Heart left ventricle (tissue), 16 donors: ENCODE results near the gene AKT2. TPM values are rescaled to one million over a fixed set of nuclear protein-coding genes. Genes with fewer than 3 reads are reported as not detected.

ENCODE experiments used
- ATAC-seq, 4 donors: fragments of 200-7000 bp; cut with Tn5 transposase; one replicate each; pipeline ENCODE4 v1.9.1; 2020 to 2022; ENCODE audit warnings: moderate library complexity in 4 of 4, mild to moderate bottlenecking in 3 of 4, moderate number of reproducible peaks in 1 of 4
- DNase-seq, 5 donors: peaks; one replicate each; pipeline ENCODE4 v3.0.0-alpha.2; 2020
- H3K27ac ChIP-seq, 12 donors: fragments of 200-600 bp; sonication (generic) in 4 of 12; one replicate each; pipeline versions ENCODE4 v1.5.0 to v1.8.0; 2016 to 2022; ENCODE audit warnings: mild to moderate bottlenecking in 2 of 12
- H3K27me3 ChIP-seq, 9 donors: fragments of 200-600 bp; sonication (generic) in 2 of 9; one replicate each; pipeline versions ENCODE4 v1.5.1 to v1.8.0; 2016 to 2022; ENCODE audit warnings: mild to moderate bottlenecking in 3 of 9
- H3K36me3 ChIP-seq, 9 donors: fragments of 200-600 bp; sonication (generic) in 2 of 9; one replicate each; pipeline versions ENCODE4 v1.5.0 to v1.8.0; 2018 to 2022; ENCODE audit warnings: mild to moderate bottlenecking in 2 of 9
- H3K4me1 ChIP-seq, 12 donors: fragments of 200-600 bp; sonication (generic) in 4 of 12; one replicate each; pipeline versions ENCODE4 v1.5.0 to v1.8.0; 2016 to 2022; ENCODE audit warnings: mild to moderate bottlenecking in 3 of 12
- H3K4me3 ChIP-seq, 12 donors: fragments of 200-600 bp; sonication (generic) in 4 of 12; one replicate each; pipeline versions ENCODE4 v1.5.0 to v1.8.0; 2017 to 2022; ENCODE audit warnings: mild to moderate bottlenecking in 9 of 12, moderate library complexity in 4 of 12
- H3K9me3 ChIP-seq, 12 donors: fragments of 200-600 bp; sonication (generic) in 4 of 12; one replicate each; pipeline versions ENCODE4 v1.5.0 to v1.8.0; 2016 to 2022; ENCODE audit warnings: mild to moderate bottlenecking in 1 of 12
- POLR2A ChIP-seq, 2 donors: fragments of 450-650 bp; IDR thresholded peaks; one replicate each; pipeline ENCODE4 v1.6.1; 2017; ENCODE audit warnings: antibody characterized with exemption in 2 of 2, mild to moderate bottlenecking in 2 of 2, moderate library complexity in 2 of 2
- WGBS, 4 donors: extraction: QIAGEN DNeasy Blood & Tissue Kit in 2 of 4; methylation state at CpG; one replicate each; pipeline versions ENCODE4 v1.1.5 to v1.1.7; 2013 to 2018; 5-methylcytosine and 5-hydroxymethylcytosine counted together
- intact Hi-C, 10 donors: fragments of 100-400 bp; cut with DNase I; formaldehyde crosslinking; loops; one replicate each; pipeline versions ENCODE4 v1.11.1 to v1.14.2; 2022
- polyA plus RNA-seq, 2 donors: library from polyadenylated mRNA; stranded (reverse); fragments of 200-250 nt; gene quantifications; one replicate each; pipeline ENCODE4 v1.2.3, GENCODE V29; 2013
- total RNA-seq, 9 donors: library from RNA; depleted of rRNA in 2 of 9; stranded (reverse); fragments of >200 nt in 2 of 9; fragmentation: NEBNext Ultra II Directional in 3 of 9; extraction: Animal tissue kit (Norgen Biotek cat#: 25700) in 3 of 9; gene quantifications; one replicate each; pipeline versions ENCODE4 v1.1.0 to v1.2.4, GENCODE V29; 2016 to 2023
- TF ChIP-seq, protein P1 (sequence below), 12 donors: fragments of 200-600 bp; sonication (generic) in 4 of 12; IDR thresholded peaks; one replicate each; pipeline versions ENCODE4 v1.5.0 to v1.8.0; 2018 to 2022; ENCODE audit warnings: antibody characterized with exemption in 12 of 12, mild to moderate bottlenecking in 5 of 12
- donor health status: ischemic (EF 13 %, LVEDD 7.1; RV severe dilation, severe dysfunction).
- donor health status: healthy with polysubstance abuse.
- donor health status: DM: no; HTN: yes; CAD: no.
- donor health status: DM: no; HTN: no; CAD: no.
- donor health status: ischemic (EF 25% LVEDD 6.9; RV normal size, moderate dysfunction).
- donor health status: ischemic (EF 25% LVEDD 5.7; RV mildly dilated, moderate dysfunction).
- donor health status: healthy.
- donor health status: DM: yes; HTN: yes; CAD: no.
- donor health status: ischemic (EF 35%, LVEDD 5.7; RV mildly dilated, moderate dysfunction).
- donor health status: nonischemic (EF 11% LVEDD 7.7; RV severe dilation, severe dysfunction).
- donor health status: DM: yes; HTN: yes; CAD: no.
- donor health status: PGD.
- donor health status: ischemic (EF 29% LVEDD 5.4; RV normal size, mild dysfunction).
- donor health status: nonischemic (EF 23%, LVEDD 6.1; RV moderate dilation, normal function).

AKT2 gene
- total and polyA plus RNA-seq, 11 donors, result 71.0 to 132 (median 112) TPM

DNA sequence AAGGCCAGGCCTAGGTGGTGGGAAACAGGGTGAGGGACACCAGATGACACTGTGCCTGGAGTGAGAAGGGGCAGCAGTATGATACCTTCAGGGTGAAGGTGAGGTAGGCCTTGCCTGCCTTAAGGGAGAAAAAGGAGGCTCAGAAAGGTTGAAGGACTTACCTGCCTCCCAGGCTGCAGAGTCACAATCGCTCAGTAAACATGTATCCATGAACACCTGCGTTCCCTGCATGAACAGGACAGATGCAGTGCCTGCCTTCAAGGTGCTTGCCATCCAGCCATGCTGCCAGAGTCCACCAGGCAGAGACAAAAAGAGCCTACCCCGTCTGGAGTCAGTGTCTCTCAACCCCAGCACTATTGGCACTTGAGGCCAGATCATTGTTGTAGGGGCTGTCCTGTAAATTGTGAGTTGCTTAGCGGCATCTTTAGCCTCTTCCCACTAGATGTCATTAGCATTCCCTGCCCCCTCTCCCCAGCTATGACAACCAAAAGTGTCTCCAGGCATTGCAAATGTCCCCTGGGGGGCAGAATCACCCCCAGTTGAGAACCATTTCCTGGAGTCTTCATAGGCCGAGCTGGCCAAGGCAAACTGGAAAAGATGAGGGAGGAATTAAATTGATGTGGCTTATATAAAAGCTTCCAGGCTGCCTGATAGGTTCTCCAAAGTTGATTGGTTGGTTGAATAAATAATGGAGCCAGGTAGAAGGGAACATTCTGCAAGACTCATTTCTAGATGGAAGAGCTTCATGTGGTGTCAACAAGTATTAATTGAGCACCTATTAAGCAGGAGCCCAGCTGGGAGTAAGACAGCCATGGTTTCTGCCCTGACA lies 92.2 kb downstream of the AKT2 start:
- Histone ChIP-seq H3K36me3 (peaks cover 0 to 3% (median 0%) of the 10 kb centered on the region in 9 donors), H3K4me1 (peaks cover 0 to 26% (median 12%) of the 10 kb centered on the region in 12 donors), H3K9me3 (no peaks in the 10 kb centered on the region), H3K27ac (no peak overlapping the region), H3K27me3 (no peaks in the 10 kb centered on the region), H3K4me3 (peak overlapping the region in 6 of 12 donors; percentile 77 to 100 (median 98))
- ATAC-seq (no peak), DNase-seq (no peak)
- intact Hi-C loops, result no loop called here
- TF ChIP-seq POLR2A (IDR thresholded peaks at IDR 0.05), result no peak
- TF ChIP-seq, protein P1, sequence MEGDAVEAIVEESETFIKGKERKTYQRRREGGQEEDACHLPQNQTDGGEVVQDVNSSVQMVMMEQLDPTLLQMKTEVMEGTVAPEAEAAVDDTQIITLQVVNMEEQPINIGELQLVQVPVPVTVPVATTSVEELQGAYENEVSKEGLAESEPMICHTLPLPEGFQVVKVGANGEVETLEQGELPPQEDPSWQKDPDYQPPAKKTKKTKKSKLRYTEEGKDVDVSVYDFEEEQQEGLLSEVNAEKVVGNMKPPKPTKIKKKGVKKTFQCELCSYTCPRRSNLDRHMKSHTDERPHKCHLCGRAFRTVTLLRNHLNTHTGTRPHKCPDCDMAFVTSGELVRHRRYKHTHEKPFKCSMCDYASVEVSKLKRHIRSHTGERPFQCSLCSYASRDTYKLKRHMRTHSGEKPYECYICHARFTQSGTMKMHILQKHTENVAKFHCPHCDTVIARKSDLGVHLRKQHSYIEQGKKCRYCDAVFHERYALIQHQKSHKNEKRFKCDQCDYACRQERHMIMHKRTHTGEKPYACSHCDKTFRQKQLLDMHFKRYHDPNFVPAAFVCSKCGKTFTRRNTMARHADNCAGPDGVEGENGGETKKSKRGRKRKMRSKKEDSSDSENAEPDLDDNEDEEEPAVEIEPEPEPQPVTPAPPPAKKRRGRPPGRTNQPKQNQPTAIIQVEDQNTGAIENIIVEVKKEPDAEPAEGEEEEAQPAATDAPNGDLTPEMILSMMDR (IDR thresholded peaks at IDR 0.05), result no peak
- 75 to 82% (median 78%) methylated on average over 5 of the region's 5 CpGs for WGBS, 4 donors

DNA sequence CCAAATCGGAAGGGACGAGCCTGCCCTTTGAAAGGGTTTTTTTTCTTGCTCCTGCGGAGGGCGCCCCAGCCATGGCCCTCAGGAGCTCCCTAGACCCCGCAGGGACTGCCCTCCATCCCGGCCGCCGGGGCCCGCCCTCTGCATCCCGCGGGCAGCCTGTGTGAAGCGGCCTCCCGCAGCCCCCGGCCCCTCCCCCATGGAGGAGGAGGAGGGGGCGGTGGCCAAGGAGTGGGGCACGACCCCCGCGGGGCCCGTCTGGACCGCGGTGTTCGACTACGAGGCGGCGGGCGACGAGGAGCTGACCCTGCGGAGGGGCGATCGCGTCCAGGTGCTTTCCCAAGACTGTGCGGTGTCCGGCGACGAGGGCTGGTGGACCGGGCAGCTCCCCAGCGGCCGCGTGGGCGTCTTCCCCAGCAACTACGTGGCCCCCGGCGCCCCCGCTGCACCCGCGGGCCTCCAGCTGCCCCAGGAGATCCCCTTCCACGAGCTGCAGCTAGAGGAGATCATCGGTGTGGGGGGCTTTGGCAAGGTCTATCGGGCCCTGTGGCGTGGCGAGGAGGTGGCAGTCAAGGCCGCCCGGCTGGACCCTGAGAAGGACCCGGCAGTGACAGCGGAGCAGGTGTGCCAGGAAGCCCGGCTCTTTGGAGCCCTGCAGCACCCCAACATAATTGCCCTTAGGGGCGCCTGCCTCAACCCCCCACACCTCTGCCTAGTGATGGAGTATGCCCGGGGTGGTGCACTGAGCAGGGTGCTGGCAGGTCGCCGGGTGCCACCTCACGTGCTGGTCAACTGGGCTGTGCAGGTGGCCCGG lies 93.1 kb downstream of the AKT2 start:
- no peaks in the 10 kb centered on the region for H3K36me3 ChIP-seq
- peaks cover 0 to 26% (median 12%) of the 10 kb centered on the region in 12 donors for H3K4me1 ChIP-seq
- ATAC-seq (peak in 2 of 4 donors; percentile 22 to 27), DNase-seq (peak in 4 of 5 donors; percentile 17 to 54 (median 41))
- no peaks in the 10 kb centered on the region for H3K27me3 ChIP-seq
- peak overlapping the region; percentile 77 to 100 (median 97) for H3K4me3 ChIP-seq
- intact Hi-C loops, result no loop called here
- no peaks in the 10 kb centered on the region for H3K9me3 ChIP-seq
- 15 to 26% (median 17%) methylated on average over 34 to 62 of the region's 62 CpGs for WGBS, 4 donors
- no peak for TF ChIP-seq POLR2A (IDR thresholded peaks at IDR 0.05)
- TF ChIP-seq, protein P1 (IDR thresholded peaks at IDR 0.05), result no peak
- peak overlapping the region in 9 of 12 donors; percentile 38 to 99 (median 95) for H3K27ac ChIP-seq

DNA sequence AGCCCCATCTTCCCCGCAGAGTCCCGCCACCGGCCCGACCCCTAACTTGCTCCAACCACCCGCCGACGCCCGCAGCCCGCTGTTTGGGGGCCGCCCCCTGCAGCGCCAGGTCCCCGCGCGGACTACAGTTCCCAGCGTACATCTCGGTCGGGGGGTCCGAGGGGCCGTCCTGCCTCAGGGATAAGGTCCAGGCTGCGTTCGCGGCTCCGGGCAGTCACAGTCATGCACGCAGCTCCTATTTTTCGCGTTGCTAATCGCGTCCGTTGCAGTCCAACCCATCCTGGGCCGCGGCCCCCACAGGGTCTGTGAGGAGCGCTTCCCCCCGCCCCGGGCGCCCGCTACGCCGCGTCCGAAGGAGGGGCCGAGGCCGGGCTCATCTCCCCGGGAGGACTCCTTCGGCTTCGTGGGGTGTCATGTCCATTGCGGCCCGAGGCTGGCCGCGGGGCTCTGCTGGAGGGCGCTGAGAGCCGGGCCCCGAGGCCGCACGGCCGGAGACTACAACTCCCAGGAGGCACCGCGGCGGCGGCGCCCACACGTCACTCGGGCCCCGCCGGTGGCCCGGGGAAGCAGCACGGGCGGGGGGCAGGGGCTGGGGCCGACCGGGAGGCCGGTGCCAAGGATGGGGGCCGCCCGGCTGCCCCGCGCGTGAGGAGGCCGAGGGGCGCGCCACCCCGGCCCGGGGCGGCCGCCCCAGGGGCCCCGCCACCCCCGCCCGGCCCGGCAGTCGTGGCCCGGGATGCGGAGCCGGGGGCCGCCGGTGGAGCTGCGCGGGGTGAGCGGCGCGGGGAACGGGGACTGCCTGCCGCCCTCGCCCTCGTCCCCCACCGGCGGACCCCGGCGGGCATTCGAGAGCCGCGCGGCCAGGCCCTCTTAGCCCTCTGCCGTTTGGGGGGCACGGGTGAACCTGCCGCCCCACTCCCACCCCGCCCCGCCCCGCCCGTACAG lies 94.0 kb downstream of the AKT2 start, which contains the start of gene MAP3K10:
Gene MAP3K10, plus strand, starts transcription at position 536 of the 945 bp plus-strand sequence. CDS start 606 bp downstream, outside the sequence.
- TF ChIP-seq, protein P1 (IDR thresholded peaks at IDR 0.05), result no peak
- TF ChIP-seq POLR2A (IDR thresholded peaks at IDR 0.05), result peak in 1 of 2 donors; percentile 37
- Histone ChIP-seq H3K27me3 (no peaks in the 10 kb centered on the region), H3K4me3 (peak within 1 kb of the TSS; percentile 77 to 100 (median 97)), H3K36me3 (no peaks in the 10 kb centered on the region), H3K4me1 (peaks cover 0 to 26% (median 12%) of the 10 kb centered on the region in 12 donors), H3K27ac (peak within 1 kb of the TSS; percentile 92 to 99 (median 97)), H3K9me3 (no peaks in the 10 kb centered on the region)
- peak; percentile 85 to 96 (median 96) for ATAC-seq
- intact Hi-C loops, result no loop called here
- 0 to 1% (median 0%) methylated on average over 36 to 116 of the region's 116 CpGs for WGBS, 4 donors
- peak; percentile 79 to 90 (median 81) for DNase-seq
